OCI-LY1 (cell line): ENCODE results near the gene PTPRD.

Experiments
- EZH2 ChIP-seq: fragments of 200-600 bp; sonication (generic), shearing (Covaris generic); IDR thresholded peaks from 2 replicates; pipeline ENCODE4 v1.8.0; 2017; ENCODE audit warnings: borderline replicate concordance, mixed run types, mild to moderate bottlenecking, antibody characterized with exemption, low read length, moderate library complexity, mixed read lengths
- TF ChIP-seq, protein P1 (sequence below): fragments of 200-600 bp; sonication (generic), shearing (Covaris generic); IDR thresholded peaks from 2 replicates; pipeline ENCODE4 v1.5.1; 2017; ENCODE audit warnings: mild to moderate bottlenecking, antibody characterized with exemption, low read length, moderate library complexity, mixed read lengths

DNA sequence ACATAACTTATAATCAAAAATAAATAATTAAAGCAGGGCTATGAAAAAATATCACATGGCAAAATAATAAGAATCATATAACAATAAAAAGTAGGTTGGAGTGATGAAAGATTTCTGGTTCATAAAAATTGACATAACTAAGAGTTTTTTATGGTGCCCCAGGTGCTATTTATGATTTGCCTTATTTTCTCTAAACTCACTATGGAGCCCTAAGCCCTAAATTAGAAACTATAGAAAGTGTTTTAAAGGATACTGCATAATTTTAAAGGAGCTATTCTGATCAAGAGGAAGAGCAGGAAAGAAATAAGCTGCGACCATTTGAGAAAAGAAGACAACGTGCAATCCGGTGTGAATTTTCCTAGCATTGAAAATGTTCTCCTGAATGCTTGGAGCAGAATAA, 2178.2 kb downstream of the PTPRD start:
- no peak for TF ChIP-seq EZH2
- TF ChIP-seq, protein P1, sequence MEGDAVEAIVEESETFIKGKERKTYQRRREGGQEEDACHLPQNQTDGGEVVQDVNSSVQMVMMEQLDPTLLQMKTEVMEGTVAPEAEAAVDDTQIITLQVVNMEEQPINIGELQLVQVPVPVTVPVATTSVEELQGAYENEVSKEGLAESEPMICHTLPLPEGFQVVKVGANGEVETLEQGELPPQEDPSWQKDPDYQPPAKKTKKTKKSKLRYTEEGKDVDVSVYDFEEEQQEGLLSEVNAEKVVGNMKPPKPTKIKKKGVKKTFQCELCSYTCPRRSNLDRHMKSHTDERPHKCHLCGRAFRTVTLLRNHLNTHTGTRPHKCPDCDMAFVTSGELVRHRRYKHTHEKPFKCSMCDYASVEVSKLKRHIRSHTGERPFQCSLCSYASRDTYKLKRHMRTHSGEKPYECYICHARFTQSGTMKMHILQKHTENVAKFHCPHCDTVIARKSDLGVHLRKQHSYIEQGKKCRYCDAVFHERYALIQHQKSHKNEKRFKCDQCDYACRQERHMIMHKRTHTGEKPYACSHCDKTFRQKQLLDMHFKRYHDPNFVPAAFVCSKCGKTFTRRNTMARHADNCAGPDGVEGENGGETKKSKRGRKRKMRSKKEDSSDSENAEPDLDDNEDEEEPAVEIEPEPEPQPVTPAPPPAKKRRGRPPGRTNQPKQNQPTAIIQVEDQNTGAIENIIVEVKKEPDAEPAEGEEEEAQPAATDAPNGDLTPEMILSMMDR = no peak
